CD4-positive, CD25-positive, alpha-beta regulatory T cell (primary cell): ENCODE results near the gene WNK4. TPM values are rescaled to one million over a fixed set of nuclear protein-coding genes. Genes with fewer than 3 reads are reported as not detected.

Source experiments
- ATAC-seq, 2 donors: fragments of 150-1000 bp; cut with Tn5 transposase; one replicate each; pipeline ENCODE4 v1.10.0; 2021; ENCODE audit warnings: low read depth in 2 of 2, moderate number of reproducible peaks in 2 of 2, moderate library complexity in 1 of 2
- DNase-seq, 3 donors: peaks; one replicate each; pipeline versions ENCODE4 v3.0.0 to v3.0.0-alpha.2; 2012 to 2022; ENCODE audit warnings: mixed read lengths in 1 of 3
- H3K27ac ChIP-seq: one replicate; pipeline ENCODE4 v1.7.0; 2013; ENCODE audit warnings: mild to moderate bottlenecking, low read length; ENCODE audit not compliant: insufficient read depth, poor library complexity, severe bottlenecking
- H3K27me3 ChIP-seq: one replicate; pipeline ENCODE4 v1.7.0; 2013; ENCODE audit warnings: low read length; ENCODE audit not compliant: control insufficient read depth, insufficient read depth
- H3K36me3 ChIP-seq: one replicate; pipeline ENCODE4 v1.7.0; 2013; ENCODE audit warnings: mild to moderate bottlenecking, low read length, moderate library complexity; ENCODE audit not compliant: control insufficient read depth, insufficient read depth
- H3K4me1 ChIP-seq: 2 replicates; pipeline ENCODE4 v1.7.0; 2013; ENCODE audit warnings: mild to moderate bottlenecking, low read length; ENCODE audit not compliant: insufficient read depth, control insufficient read depth, poor library complexity, severe bottlenecking
- H3K4me3 ChIP-seq: one replicate; pipeline ENCODE4 v1.7.0; 2013; ENCODE audit warnings: low read depth, mild to moderate bottlenecking, low read length, moderate library complexity
- H3K9me3 ChIP-seq, 2 experiments: 1 replicate in 1 of 2; 2 replicates in 1 of 2; pipeline ENCODE4 v1.7.0; 2013; ENCODE audit warnings: low read length in 2 of 2, mild to moderate bottlenecking in 1 of 2, moderate library complexity in 1 of 2; ENCODE audit not compliant: control insufficient read depth in 2 of 2
- H3K27ac Mint-ChIP-seq, 3 donors: one replicate each; pipeline ENCODE4 v1.8.0; 2020 to 2022; ENCODE audit warnings: mild to moderate bottlenecking in 3 of 3, mixed read lengths in 3 of 3, moderate library complexity in 2 of 3
- H3K27me3 Mint-ChIP-seq: one replicate; pipeline ENCODE4 v1.8.0; 2022; ENCODE audit warnings: mild to moderate bottlenecking, mixed read lengths
- H3K36me3 Mint-ChIP-seq: one replicate; pipeline ENCODE4 v1.8.0; 2020; ENCODE audit warnings: mixed read lengths
- H3K4me1 Mint-ChIP-seq, 4 donors: one replicate each; pipeline ENCODE4 v1.8.0; 2020 to 2022; ENCODE audit warnings: mixed read lengths in 4 of 4, mild to moderate bottlenecking in 1 of 4
- H3K4me3 Mint-ChIP-seq, 4 donors: one replicate each; pipeline ENCODE4 v1.8.0; 2020 to 2022; ENCODE audit warnings: mild to moderate bottlenecking in 4 of 4, mixed read lengths in 4 of 4, moderate library complexity in 3 of 4
- H3K9me3 Mint-ChIP-seq, 7 donors: one replicate each; pipeline ENCODE4 v1.8.0; 2020 to 2022; ENCODE audit warnings: mixed read lengths in 7 of 7, mild to moderate bottlenecking in 3 of 7, moderate library complexity in 2 of 7
- polyA plus RNA-seq, 4 donors: library from polyadenylated mRNA; unstranded; fragments of 300-500 nt; fragmentation: Illumina TruSeq; gene quantifications; one replicate each; pipeline ENCODE4 v1.2.3, GENCODE V29; 2021
- total RNA-seq: library from RNA; stranded (reverse); gene quantifications from one replicate; pipeline ENCODE4 v1.2.3, GENCODE V29; 2022

Gene WNK4
- total and polyA plus RNA-seq, 5 donors from 2014 or later = 0.09 TPM; not detected in 4

GRCh38 chr17:42833767-42834422 lies 53.5 kb downstream of the WNK4 start:
- peaks cover 0 to 3% (median 0%) of the 10 kb centered on the region in 7 donors for H3K9me3 Mint-ChIP-seq
- H3K36me3 ChIP-seq = peaks cover 25% of the 10 kb centered on the region
- H3K4me3 ChIP-seq = peak overlapping the region; percentile 97
- H3K4me3 Mint-ChIP-seq = peak overlapping the region; percentile 95 to 99 (median 98)
- ATAC-seq = no peak
- peak overlapping the region; percentile 94 for H3K27ac ChIP-seq
- H3K36me3 Mint-ChIP-seq = peaks cover 16% of the 10 kb centered on the region
- no peaks in the 10 kb centered on the region for H3K9me3 ChIP-seq
- peaks cover 5% of the 10 kb centered on the region for H3K27me3 Mint-ChIP-seq
- no peak for DNase-seq
- H3K27ac Mint-ChIP-seq = peak overlapping the region; percentile 85 to 99 (median 98)
- H3K27me3 ChIP-seq = no peaks in the 10 kb centered on the region
- peaks cover 8 to 29% (median 20%) of the 10 kb centered on the region in 4 donors for H3K4me1 Mint-ChIP-seq
- H3K4me1 ChIP-seq = peaks cover 13% of the 10 kb centered on the region

- Mint-ChIP-seq H3K36me3 (peaks cover 23% of the 10 kb centered on the region), H3K27me3 (no peaks in the 10 kb centered on the region), H3K4me3 (peak overlapping the region in 1 of 4 donors; percentile 44), H3K27ac (peak overlapping the region in 1 of 3 donors; percentile 52), H3K9me3 (peaks cover 0 to 3% (median 0%) of the 10 kb centered on the region in 7 donors), H3K4me1 (peaks cover 8 to 29% (median 19%) of the 10 kb centered on the region in 4 donors)
- peaks cover 42% of the 10 kb centered on the region for H3K36me3 ChIP-seq
- H3K27me3 ChIP-seq = no peaks in the 10 kb centered on the region
- no peak for ATAC-seq
- DNase-seq = no peak
- no peak overlapping the region for H3K27ac ChIP-seq
- H3K4me3 ChIP-seq = no peak overlapping the region
- no peaks in the 10 kb centered on the region for H3K9me3 ChIP-seq
- H3K4me1 ChIP-seq = peaks cover 13% of the 10 kb centered on the region
Observed at GRCh38 chr17:42835732-42836131, 55.3 kb downstream of the WNK4 start.

GRCh38 chr17:42841975-42842685 lies 61.7 kb downstream of the WNK4 start:
- H3K36me3 ChIP-seq = peaks cover 79% of the 10 kb centered on the region
- H3K4me1 ChIP-seq = no peaks in the 10 kb centered on the region
- peaks cover 0 to 7% (median 3%) of the 10 kb centered on the region in 4 donors for H3K4me1 Mint-ChIP-seq
- H3K9me3 ChIP-seq = no peaks in the 10 kb centered on the region
- H3K27me3 Mint-ChIP-seq = no peaks in the 10 kb centered on the region
- H3K36me3 Mint-ChIP-seq = peaks cover 44% of the 10 kb centered on the region
- H3K27ac ChIP-seq = no peak overlapping the region
- DNase-seq (no peak), ATAC-seq (no peak)
- no peaks in the 10 kb centered on the region for H3K27me3 ChIP-seq
- no peak overlapping the region for H3K4me3 ChIP-seq
- H3K4me3 Mint-ChIP-seq = no peak overlapping the region
- peak overlapping the region in 1 of 3 donors; percentile 22 for H3K27ac Mint-ChIP-seq
- no peaks in the 10 kb centered on the region for H3K9me3 Mint-ChIP-seq

GRCh38 chr17:42843358-42843934 lies 63.0 kb downstream of the WNK4 start:
- H3K36me3 ChIP-seq = peaks cover 67% of the 10 kb centered on the region
- H3K27me3 Mint-ChIP-seq = no peaks in the 10 kb centered on the region
- no peak for ATAC-seq
- H3K27ac Mint-ChIP-seq = peak overlapping the region in 1 of 3 donors; percentile 20
- H3K9me3 Mint-ChIP-seq = no peaks in the 10 kb centered on the region
- no peak overlapping the region for H3K4me3 ChIP-seq
- no peak overlapping the region for H3K27ac ChIP-seq
- DNase-seq = peak in 2 of 3 donors; percentile 18 to 21
- no peaks in the 10 kb centered on the region for H3K27me3 ChIP-seq
- peaks cover 0 to 4% (median 0%) of the 10 kb centered on the region in 4 donors for H3K4me1 Mint-ChIP-seq
- H3K4me1 ChIP-seq = no peaks in the 10 kb centered on the region
- H3K9me3 ChIP-seq = no peaks in the 10 kb centered on the region
- H3K36me3 Mint-ChIP-seq = peaks cover 37% of the 10 kb centered on the region
- H3K4me3 Mint-ChIP-seq = no peak overlapping the region

GRCh38 chr17:42844271-42844670 lies 63.9 kb downstream of the WNK4 start, which contains the start of gene AOC2:
Gene AOC2 (plus strand): TSS chr17:42844580. CDS start chr17:42844627, 47 bp downstream.
- no peaks in the 10 kb centered on the region for H3K4me1 ChIP-seq
- Mint-ChIP-seq H3K9me3 (no peaks in the 10 kb centered on the region), H3K27me3 (no peaks in the 10 kb centered on the region), H3K4me1 (no peaks in the 10 kb centered on the region), H3K27ac (peak within 1 kb of the TSS in 1 of 3 donors; percentile 63), H3K36me3 (peaks cover 29% of the 10 kb centered on the region), H3K4me3 (peak within 1 kb of the TSS in 1 of 4 donors; percentile 33)
- H3K36me3 ChIP-seq = peaks cover 59% of the 10 kb centered on the region
- H3K9me3 ChIP-seq = no peaks in the 10 kb centered on the region
- H3K27me3 ChIP-seq = no peaks in the 10 kb centered on the region
- H3K27ac ChIP-seq = no peak within 1 kb of the TSS
- no peak for ATAC-seq
- DNase-seq = no peak
- no peak within 1 kb of the TSS for H3K4me3 ChIP-seq

- Histone ChIP-seq H3K36me3 (peaks cover 54% of the 10 kb centered on the region), H3K27ac (no peak overlapping the region), H3K27me3 (no peaks in the 10 kb centered on the region), H3K9me3 (no peaks in the 10 kb centered on the region), H3K4me1 (no peaks in the 10 kb centered on the region), H3K4me3 (no peak overlapping the region)
- H3K4me3 Mint-ChIP-seq = no peak overlapping the region
- no peaks in the 10 kb centered on the region for H3K9me3 Mint-ChIP-seq
- H3K27me3 Mint-ChIP-seq = no peaks in the 10 kb centered on the region
- no peak overlapping the region for H3K27ac Mint-ChIP-seq
- DNase-seq (no peak), ATAC-seq (no peak)
- peaks cover 26% of the 10 kb centered on the region for H3K36me3 Mint-ChIP-seq
- no peaks in the 10 kb centered on the region for H3K4me1 Mint-ChIP-seq
Observed at GRCh38 chr17:42844761-42845555, 64.5 kb downstream of the WNK4 start.

- no peaks in the 10 kb centered on the region for H3K27me3 Mint-ChIP-seq
- Histone ChIP-seq H3K4me3 (no peak overlapping the region), H3K4me1 (no peaks in the 10 kb centered on the region), H3K9me3 (no peaks in the 10 kb centered on the region), H3K27me3 (no peaks in the 10 kb centered on the region), H3K27ac (no peak overlapping the region), H3K36me3 (peaks cover 48% of the 10 kb centered on the region)
- DNase-seq (no peak), ATAC-seq (no peak)
- H3K9me3 Mint-ChIP-seq = no peaks in the 10 kb centered on the region
- peaks cover 26% of the 10 kb centered on the region for H3K36me3 Mint-ChIP-seq
- no peak overlapping the region for H3K4me3 Mint-ChIP-seq
- H3K4me1 Mint-ChIP-seq = no peaks in the 10 kb centered on the region
- H3K27ac Mint-ChIP-seq = peak overlapping the region; percentile 32 to 75 (median 65)
Observed at GRCh38 chr17:42845556-42845917, 65.1 kb downstream of the WNK4 start.
